ENCODE data around the gene CTSL. TPM values are rescaled to one million over a fixed set of nuclear protein-coding genes. Genes with fewer than 3 reads are reported as not detected.
A peak's percentile ranks its signal among the peaks of the same experiment; 100 is the strongest.

CTSL gene
- total RNA-seq, 1 experiment from 2014 or later: 17.0 TPM

DNA sequence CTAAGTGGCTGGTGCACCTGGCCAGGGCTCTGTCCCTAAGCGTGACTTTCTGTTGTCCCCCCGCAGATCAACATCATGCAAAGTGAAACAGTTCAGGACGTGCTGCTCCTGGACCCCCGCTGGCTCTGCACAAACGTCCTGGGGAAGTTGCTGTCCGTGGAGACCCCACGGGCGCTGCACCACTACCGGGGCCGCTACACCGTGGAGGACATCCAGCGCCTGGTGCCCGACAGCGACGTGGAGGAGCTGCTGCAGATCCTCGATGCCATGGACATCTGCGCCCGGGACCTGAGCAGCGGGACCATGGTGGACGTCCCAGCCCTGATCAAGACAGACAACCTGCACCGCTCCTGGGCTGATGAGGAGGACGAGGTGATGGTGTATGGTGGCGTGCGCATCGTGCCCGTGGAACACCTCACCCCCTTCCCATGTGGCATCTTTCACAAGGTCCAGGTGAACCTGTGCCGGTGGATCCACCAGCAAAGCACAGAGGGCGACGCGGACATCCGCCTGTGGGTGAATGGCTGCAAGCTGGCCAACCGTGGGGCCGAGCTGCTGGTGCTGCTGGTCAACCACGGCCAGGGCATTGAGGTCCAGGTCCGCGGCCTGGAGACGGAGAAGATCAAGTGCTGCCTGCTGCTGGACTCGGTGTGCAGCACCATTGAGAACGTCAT, 19.7 kb upstream of the CTSL start:
- TF ChIP-seq EZH2 (IDR thresholded peaks at IDR 0.05; ENCODE audit: borderline replicate concordance, low read depth, low read length, poor library complexity, severe bottlenecking) (no peak), CTCF (conservative IDR thresholded peaks at IDR 0.05; ENCODE audit: low read depth, low read length) (no peak)
- H3K4me1 ChIP-seq (ENCODE audit: insufficient read depth, low read length, poor library complexity, severe bottlenecking): peaks cover 1% of the 10 kb centered on the region
- ChIA-PET CTCF (no interaction called here), POLR2A (ENCODE audit: low non-redundant PET) (no interaction called here)
- no TSS peak for BruUV-seq (replicated peaks)
- DNase-seq (ENCODE audit: low spot score): no peak
- no peak overlapping the region for H3K4me3 ChIP-seq (ENCODE audit: low read depth, low read length, poor library complexity, severe bottlenecking)
- no peak overlapping the region for H3K27ac ChIP-seq (ENCODE audit: low read depth, low read length, poor library complexity, severe bottlenecking)
- H3K27me3 ChIP-seq (replicated peaks; ENCODE audit: insufficient read depth, low read depth, low read length, poor library complexity): no peaks in the 10 kb centered on the region
- H3K36me3 ChIP-seq (ENCODE audit: insufficient read depth, low read length, poor library complexity, severe bottlenecking): peaks cover 88% of the 10 kb centered on the region
- no peaks in the 10 kb centered on the region for H3K9me3 ChIP-seq (ENCODE audit: low read depth, low read length, poor library complexity, severe bottlenecking)
- intact Hi-C loops (cut with micrococcal nuclease; ENCODE audit: unreplicated experiment): no loop called here

DNA sequence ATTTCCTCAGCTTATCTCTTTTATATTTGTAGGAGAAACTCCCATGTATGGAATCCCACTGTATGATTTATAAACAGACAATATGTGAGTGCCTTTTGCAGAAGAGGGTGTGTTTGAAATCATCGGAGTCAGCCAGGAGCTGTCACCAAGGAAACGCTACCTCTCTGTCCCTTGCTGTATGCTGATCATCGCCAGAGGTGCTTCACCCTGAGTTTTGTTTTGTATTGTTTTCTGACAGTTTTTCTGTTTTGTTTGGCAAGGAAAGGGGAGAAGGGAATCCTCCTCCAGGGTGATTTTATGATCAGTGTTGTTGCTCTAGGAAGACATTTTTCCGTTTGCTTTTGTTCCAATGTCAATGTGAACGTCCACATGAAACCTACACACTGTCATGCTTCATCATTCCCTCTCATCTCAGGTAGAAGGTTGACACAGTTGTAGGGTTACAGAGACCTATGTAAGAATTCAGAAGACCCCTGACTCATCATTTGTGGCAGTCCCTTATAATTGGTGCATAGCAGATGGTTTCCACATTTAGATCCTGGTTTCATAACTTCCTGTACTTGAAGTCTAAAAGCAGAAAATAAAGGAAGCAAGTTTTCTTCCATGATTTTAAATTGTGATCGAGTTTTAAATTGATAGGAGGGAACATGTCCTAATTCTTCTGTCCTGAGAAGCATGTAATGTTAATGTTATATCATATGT, 18.0 kb upstream of the CTSL start:
- DNase-seq (ENCODE audit: low spot score): no peak
- intact Hi-C loops (cut with micrococcal nuclease; ENCODE audit: unreplicated experiment): no loop called here
- H3K36me3 ChIP-seq (ENCODE audit: insufficient read depth, low read length, poor library complexity, severe bottlenecking): peaks cover 71% of the 10 kb centered on the region
- no peak overlapping the region for H3K4me3 ChIP-seq (ENCODE audit: low read depth, low read length, poor library complexity, severe bottlenecking)
- ChIA-PET CTCF (no interaction called here), POLR2A (ENCODE audit: low non-redundant PET) (no interaction called here)
- no peak overlapping the region for H3K27ac ChIP-seq (ENCODE audit: low read depth, low read length, poor library complexity, severe bottlenecking)
- no peaks in the 10 kb centered on the region for H3K9me3 ChIP-seq (ENCODE audit: low read depth, low read length, poor library complexity, severe bottlenecking)
- TF ChIP-seq CTCF (conservative IDR thresholded peaks at IDR 0.05; ENCODE audit: low read depth, low read length) (no peak), EZH2 (IDR thresholded peaks at IDR 0.05; ENCODE audit: borderline replicate concordance, low read depth, low read length, poor library complexity, severe bottlenecking) (no peak)
- peaks cover 18% of the 10 kb centered on the region for H3K4me1 ChIP-seq (ENCODE audit: insufficient read depth, low read length, poor library complexity, severe bottlenecking)
- no peaks in the 10 kb centered on the region for H3K27me3 ChIP-seq (replicated peaks; ENCODE audit: insufficient read depth, low read depth, low read length, poor library complexity)
- TSS peak; percentile 62 for BruUV-seq (replicated peaks)

GRCh38 chr9:87708546-87708945, 17.4 kb upstream of the CTSL start:
- Histone ChIP-seq H3K4me1 (ENCODE audit: insufficient read depth, low read length, poor library complexity, severe bottlenecking) (peaks cover 23% of the 10 kb centered on the region), H3K36me3 (ENCODE audit: insufficient read depth, low read length, poor library complexity, severe bottlenecking) (peaks cover 65% of the 10 kb centered on the region), H3K4me3 (ENCODE audit: low read depth, low read length, poor library complexity, severe bottlenecking) (no peak overlapping the region), H3K9me3 (ENCODE audit: low read depth, low read length, poor library complexity, severe bottlenecking) (no peaks in the 10 kb centered on the region), H3K27me3 (replicated peaks; ENCODE audit: insufficient read depth, low read depth, low read length, poor library complexity) (no peaks in the 10 kb centered on the region), H3K27ac (ENCODE audit: low read depth, low read length, poor library complexity, severe bottlenecking) (no peak overlapping the region)
- POLR2A ChIA-PET (ENCODE audit: low non-redundant PET): interaction anchor here (0.7 kb wide), 1 partner anchor 1658 kb away, joined by 3 read pairs; no protein-coding TSS in a partner anchor
- BruUV-seq (replicated peaks): no TSS peak
- TF ChIP-seq CTCF (conservative IDR thresholded peaks at IDR 0.05; ENCODE audit: low read depth, low read length) (no peak), EZH2 (IDR thresholded peaks at IDR 0.05; ENCODE audit: borderline replicate concordance, low read depth, low read length, poor library complexity, severe bottlenecking) (no peak)
- no peak for DNase-seq (ENCODE audit: low spot score)
- CTCF ChIA-PET: no interaction called here
- intact Hi-C loops (cut with micrococcal nuclease; ENCODE audit: unreplicated experiment): no loop called here

Measured in A673 (cell line).